T-helper 17 cell (primary cell): ENCODE data around the gene CACNB2. TPM values are rescaled to one million over a fixed set of nuclear protein-coding genes. Genes with fewer than 3 reads are reported as not detected.
A peak's percentile ranks its signal among the peaks of the same experiment; 100 is the strongest.

Experiments
- ATAC-seq: fragments of 150-1000 bp; cut with Tn5 transposase; 2 replicates; pipeline ENCODE4 v1.10.0; 2021; ENCODE audit warnings: mild to moderate bottlenecking, moderate library complexity
- DNase-seq, 3 donors: peaks; one replicate each; pipeline versions ENCODE4 v3.0.0 to v3.0.0-alpha.2; 2020 to 2021
- H3K9me3 ChIP-seq: one replicate; pipeline ENCODE4 v1.7.0; 2013; ENCODE audit warnings: low read length, mild to moderate bottlenecking; ENCODE audit not compliant: control insufficient read depth, poor library complexity, severe bottlenecking
- H3K27ac Mint-ChIP-seq: one replicate; pipeline ENCODE4 v1.8.0; 2022; ENCODE audit warnings: mild to moderate bottlenecking, moderate library complexity, mixed read lengths
- H3K27me3 Mint-ChIP-seq: one replicate; pipeline ENCODE4 v1.8.0; 2022; ENCODE audit warnings: mixed read lengths
- H3K36me3 Mint-ChIP-seq: one replicate; pipeline ENCODE4 v1.8.0; 2022; ENCODE audit warnings: low read depth, mixed read lengths
- H3K4me1 Mint-ChIP-seq: one replicate; pipeline ENCODE4 v1.8.0; 2022; ENCODE audit warnings: mild to moderate bottlenecking, mixed read lengths
- H3K4me3 Mint-ChIP-seq: one replicate; pipeline ENCODE4 v1.8.0; 2022; ENCODE audit warnings: mild to moderate bottlenecking, moderate library complexity, mixed read lengths
- total RNA-seq, 4 donors: library from RNA in 2 of 4; stranded (reverse) in 2 of 4; gene quantifications; one replicate each; pipeline ENCODE4 v1.2.3 and lab custom pipeline; 2022 to 2026

CACNB2 gene
- total RNA-seq, 2 donors from 2014 or later, result not detected

GRCh38 chr10:18364987-18365775, 225.0 kb downstream of the CACNB2 start:
- DNase-seq, result no peak
- H3K9me3 ChIP-seq, result no peaks in the 10 kb centered on the region
- no peak for ATAC-seq
- H3K36me3 Mint-ChIP-seq, result peaks cover 2% of the 10 kb centered on the region
- H3K4me1 Mint-ChIP-seq, result no peaks in the 10 kb centered on the region
- H3K4me3 Mint-ChIP-seq, result no peak overlapping the region
- no peaks in the 10 kb centered on the region for H3K27me3 Mint-ChIP-seq
- no peak overlapping the region for H3K27ac Mint-ChIP-seq

GRCh38 chr10:18367840-18368239, 227.6 kb downstream of the CACNB2 start:
- no peaks in the 10 kb centered on the region for H3K27me3 Mint-ChIP-seq
- H3K4me1 Mint-ChIP-seq, result no peaks in the 10 kb centered on the region
- H3K9me3 ChIP-seq, result no peaks in the 10 kb centered on the region
- ATAC-seq (no peak), DNase-seq (no peak)
- no peak overlapping the region for H3K27ac Mint-ChIP-seq
- no peak overlapping the region for H3K4me3 Mint-ChIP-seq
- peaks cover 2% of the 10 kb centered on the region for H3K36me3 Mint-ChIP-seq

- H3K9me3 ChIP-seq, result no peaks in the 10 kb centered on the region
These were observed 228.0 kb downstream of the CACNB2 start for GRCh38 chr10:18368273-18368672.

GRCh38 chr10:18368682-18369081, 228.5 kb downstream of the CACNB2 start:
- no peaks in the 10 kb centered on the region for H3K9me3 ChIP-seq
- no peaks in the 10 kb centered on the region for H3K4me1 Mint-ChIP-seq
- ATAC-seq (no peak), DNase-seq (no peak)
- H3K36me3 Mint-ChIP-seq, result peaks cover 2% of the 10 kb centered on the region
- H3K4me3 Mint-ChIP-seq, result no peak overlapping the region
- no peaks in the 10 kb centered on the region for H3K27me3 Mint-ChIP-seq
- H3K27ac Mint-ChIP-seq, result no peak overlapping the region

More at GRCh38 chr10:18368273-18368672, 228.0 kb downstream of the CACNB2 start:
- no peak for DNase-seq
- H3K27ac Mint-ChIP-seq, result no peak overlapping the region
- H3K4me1 Mint-ChIP-seq, result no peaks in the 10 kb centered on the region
- ATAC-seq, result no peak
- peaks cover 2% of the 10 kb centered on the region for H3K36me3 Mint-ChIP-seq
- no peaks in the 10 kb centered on the region for H3K27me3 Mint-ChIP-seq
- no peak overlapping the region for H3K4me3 Mint-ChIP-seq

- H3K4me3 Mint-ChIP-seq, result no peak overlapping the region
These were observed 229.7 kb downstream of the CACNB2 start for GRCh38 chr10:18369859-18370473.

GRCh38 chr10:18376650-18377049, 236.4 kb downstream of the CACNB2 start:
- DNase-seq, result no peak
- Mint-ChIP-seq H3K4me3 (no peak overlapping the region), H3K36me3 (peaks cover 2% of the 10 kb centered on the region), H3K4me1 (no peaks in the 10 kb centered on the region), H3K27ac (no peak overlapping the region), H3K27me3 (no peaks in the 10 kb centered on the region)
- H3K9me3 ChIP-seq, result no peaks in the 10 kb centered on the region
- ATAC-seq, result no peak

More at GRCh38 chr10:18369859-18370473, 229.7 kb downstream of the CACNB2 start:
- DNase-seq (no peak), ATAC-seq (no peak)
- Mint-ChIP-seq H3K27ac (no peak overlapping the region), H3K27me3 (no peaks in the 10 kb centered on the region), H3K36me3 (no peaks in the 10 kb centered on the region), H3K4me1 (no peaks in the 10 kb centered on the region)
- H3K9me3 ChIP-seq, result no peaks in the 10 kb centered on the region

- DNase-seq, result no peak
- no peak overlapping the region for H3K4me3 Mint-ChIP-seq
- no peak for ATAC-seq
- H3K4me1 Mint-ChIP-seq, result peaks cover 2% of the 10 kb centered on the region
- no peaks in the 10 kb centered on the region for H3K9me3 ChIP-seq
- H3K36me3 Mint-ChIP-seq, result peaks cover 2% of the 10 kb centered on the region
- no peak overlapping the region for H3K27ac Mint-ChIP-seq
- no peaks in the 10 kb centered on the region for H3K27me3 Mint-ChIP-seq
These were observed 237.7 kb downstream of the CACNB2 start for GRCh38 chr10:18377898-18378297.

- no peak overlapping the region for H3K4me3 Mint-ChIP-seq
These were observed 238.5 kb downstream of the CACNB2 start for GRCh38 chr10:18378766-18379165.

GRCh38 chr10:18381679-18382078, 241.5 kb downstream of the CACNB2 start:
- ATAC-seq (no peak), DNase-seq (no peak)
- H3K4me3 Mint-ChIP-seq, result no peak overlapping the region
- no peaks in the 10 kb centered on the region for H3K9me3 ChIP-seq
- no peaks in the 10 kb centered on the region for H3K27me3 Mint-ChIP-seq
- H3K27ac Mint-ChIP-seq, result no peak overlapping the region
- H3K36me3 Mint-ChIP-seq, result peaks cover 2% of the 10 kb centered on the region
- peaks cover 2% of the 10 kb centered on the region for H3K4me1 Mint-ChIP-seq

More at GRCh38 chr10:18378766-18379165, 238.5 kb downstream of the CACNB2 start:
- DNase-seq (no peak), ATAC-seq (no peak)
- no peaks in the 10 kb centered on the region for H3K27me3 Mint-ChIP-seq
- H3K4me1 Mint-ChIP-seq, result peaks cover 2% of the 10 kb centered on the region
- H3K27ac Mint-ChIP-seq, result no peak overlapping the region
- H3K9me3 ChIP-seq, result no peaks in the 10 kb centered on the region
- peaks cover 2% of the 10 kb centered on the region for H3K36me3 Mint-ChIP-seq

GRCh38 chr10:18397906-18398305, 257.7 kb downstream of the CACNB2 start:
- no peaks in the 10 kb centered on the region for H3K9me3 ChIP-seq
- Mint-ChIP-seq H3K36me3 (no peaks in the 10 kb centered on the region), H3K4me3 (no peak overlapping the region), H3K27ac (no peak overlapping the region), H3K27me3 (peaks cover 34% of the 10 kb centered on the region), H3K4me1 (peaks cover 11% of the 10 kb centered on the region)
- ATAC-seq, result no peak
- DNase-seq, result no peak

- DNase-seq (no peak), ATAC-seq (no peak)
- Mint-ChIP-seq H3K4me1 (peaks cover 11% of the 10 kb centered on the region), H3K27me3 (peaks cover 35% of the 10 kb centered on the region), H3K36me3 (no peaks in the 10 kb centered on the region), H3K4me3 (no peak overlapping the region), H3K27ac (no peak overlapping the region)
- H3K9me3 ChIP-seq, result no peaks in the 10 kb centered on the region
These were observed 258.9 kb downstream of the CACNB2 start for GRCh38 chr10:18399158-18399557.

- ATAC-seq (no peak), DNase-seq (no peak)
- H3K4me3 Mint-ChIP-seq, result peak overlapping the region; percentile 66
- peaks cover 40% of the 10 kb centered on the region for H3K27me3 Mint-ChIP-seq
- no peaks in the 10 kb centered on the region for H3K36me3 Mint-ChIP-seq
- H3K4me1 Mint-ChIP-seq, result peaks cover 11% of the 10 kb centered on the region
- H3K27ac Mint-ChIP-seq, result no peak overlapping the region
- no peaks in the 10 kb centered on the region for H3K9me3 ChIP-seq
These were observed 260.1 kb downstream of the CACNB2 start for GRCh38 chr10:18400201-18400905.

GRCh38 chr10:18400906-18401245, 260.7 kb downstream of the CACNB2 start:
- H3K4me1 Mint-ChIP-seq, result peaks cover 11% of the 10 kb centered on the region
- H3K36me3 Mint-ChIP-seq, result no peaks in the 10 kb centered on the region
- ATAC-seq, result no peak

More at GRCh38 chr10:18400906-18401245, 260.7 kb downstream of the CACNB2 start:
- Mint-ChIP-seq H3K4me3 (no peak overlapping the region), H3K27ac (no peak overlapping the region), H3K27me3 (peaks cover 38% of the 10 kb centered on the region)
- no peaks in the 10 kb centered on the region for H3K9me3 ChIP-seq
- DNase-seq, result no peak
